BLaER1 (cell line): ENCODE results near the gene CHMP2A.
A peak's percentile ranks its signal among the peaks of the same experiment; 100 is the strongest.

Experiments used
- H3K27ac ChIP-seq: shearing (Covaris generic); formaldehyde crosslinking; 2 replicates; pipeline ENCODE4 v1.8.1; 2022
- H3K27me3 ChIP-seq: shearing (Covaris generic); formaldehyde crosslinking; 2 replicates; pipeline ENCODE4 v1.8.1; 2022
- H3K36me3 ChIP-seq: shearing (Covaris generic); formaldehyde crosslinking; 2 replicates; pipeline ENCODE4 v1.8.1; 2022
- H3K4me1 ChIP-seq: shearing (Covaris generic); formaldehyde crosslinking; 2 replicates; pipeline ENCODE4 v1.8.1; 2022
- H3K4me2 ChIP-seq: shearing (Covaris generic); formaldehyde crosslinking; 2 replicates; pipeline ENCODE4 v1.8.1; 2022
- H3K4me3 ChIP-seq: shearing (Covaris generic); formaldehyde crosslinking; 2 replicates; pipeline ENCODE4 v1.8.1; 2022
- H3K9ac ChIP-seq: shearing (Covaris generic); formaldehyde crosslinking; 2 replicates; pipeline ENCODE4 v1.8.1; 2022
- H3K9me3 ChIP-seq: shearing (Covaris generic); formaldehyde crosslinking; 2 replicates; pipeline ENCODE4 v1.8.1; 2022
- H4K20me1 ChIP-seq: shearing (Covaris generic); formaldehyde crosslinking; 2 replicates; pipeline ENCODE4 v1.8.1; 2022
- Cebpa-rat ChIP-seq: shearing (Covaris generic); IDR thresholded peaks from 2 replicates; pipeline ENCODE4 v1.8.1; 2022

The CHMP2A gene

GRCh38 chr19:58569943-58570670 lies 15.2 kb upstream of the CHMP2A start:
- H3K4me3 ChIP-seq: peak overlapping the region; percentile 82
- H4K20me1 ChIP-seq: no peaks in the 10 kb centered on the region
- H3K9me3 ChIP-seq: no peaks in the 10 kb centered on the region
- peak overlapping the region; percentile 100 for H3K4me2 ChIP-seq
- peaks cover 65% of the 10 kb centered on the region for H3K4me1 ChIP-seq
- H3K9ac ChIP-seq: peak overlapping the region; percentile 92
- TF ChIP-seq Cebpa-rat: peak; percentile 88
- no peaks in the 10 kb centered on the region for H3K27me3 ChIP-seq
- peak overlapping the region; percentile 96 for H3K27ac ChIP-seq
- H3K36me3 ChIP-seq: peaks cover 29% of the 10 kb centered on the region

GRCh38 chr19:58569191-58569942 lies 14.5 kb upstream of the CHMP2A start:
- H3K27me3 ChIP-seq: no peaks in the 10 kb centered on the region
- peaks cover 64% of the 10 kb centered on the region for H3K4me1 ChIP-seq
- peak overlapping the region; percentile 82; the same call in 1 of the 2 replicates for H3K4me3 ChIP-seq
- peak overlapping the region; percentile 96 for H3K27ac ChIP-seq
- peak overlapping the region; percentile 100 for H3K4me2 ChIP-seq
- H3K9ac ChIP-seq: peak overlapping the region; percentile 92
- TF ChIP-seq Cebpa-rat: no peak
- H3K36me3 ChIP-seq: peaks cover 31% of the 10 kb centered on the region
- H4K20me1 ChIP-seq: no peaks in the 10 kb centered on the region
- H3K9me3 ChIP-seq: no peaks in the 10 kb centered on the region

DNA sequence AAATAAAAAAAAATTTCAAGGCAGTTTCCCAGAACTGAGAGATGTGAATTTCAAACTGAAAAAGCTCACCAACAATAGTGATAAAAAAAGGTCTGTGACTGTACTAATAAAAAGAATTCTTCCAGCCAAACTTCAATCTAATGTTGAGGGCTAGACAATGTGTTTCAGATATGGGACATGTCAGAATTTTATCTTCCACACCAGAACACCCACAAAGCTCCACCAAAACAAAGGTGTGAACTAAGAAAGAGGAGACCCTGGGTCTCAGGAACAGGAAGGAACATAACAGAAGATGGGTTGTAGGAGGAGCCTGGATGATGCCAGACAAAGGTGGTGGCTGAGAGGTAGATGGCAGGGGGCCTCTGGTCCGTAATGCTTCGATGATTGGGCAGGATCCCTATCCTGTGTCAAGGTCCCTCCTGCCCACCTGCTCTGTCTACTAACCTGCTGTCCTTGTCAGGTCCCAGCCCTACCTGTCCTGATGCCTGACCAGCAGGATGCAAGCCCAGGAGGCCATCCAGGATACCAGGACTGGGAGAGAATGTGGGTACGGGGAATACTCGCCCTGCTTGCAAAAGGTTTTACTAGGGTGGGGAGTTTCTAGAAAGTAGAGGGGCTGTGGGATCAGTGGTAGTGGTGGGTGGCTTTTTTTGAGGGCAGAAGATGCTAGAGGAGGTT lies 13.7 kb upstream of the CHMP2A start:
- H3K9me3 ChIP-seq: no peaks in the 10 kb centered on the region
- peak overlapping the region; percentile 100 for H3K4me2 ChIP-seq
- H4K20me1 ChIP-seq: no peaks in the 10 kb centered on the region
- TF ChIP-seq Cebpa-rat: no peak
- H3K4me3 ChIP-seq: no peak overlapping the region
- no peaks in the 10 kb centered on the region for H3K27me3 ChIP-seq
- peak overlapping the region; percentile 96 for H3K27ac ChIP-seq
- peaks cover 64% of the 10 kb centered on the region for H3K4me1 ChIP-seq
- peaks cover 31% of the 10 kb centered on the region for H3K36me3 ChIP-seq
- H3K9ac ChIP-seq: 0 out of 2 replicates have a peak overlapping the region, but pooled peaks have one; percentile 40

- Histone ChIP-seq H3K27me3 (no peaks in the 10 kb centered on the region), H3K4me3 (no peak overlapping the region), H3K4me1 (peaks cover 74% of the 10 kb centered on the region), H3K9ac (no peak overlapping the region), H3K9me3 (no peaks in the 10 kb centered on the region), H4K20me1 (no peaks in the 10 kb centered on the region), H3K36me3 (peaks cover 31% of the 10 kb centered on the region), H3K4me2 (no peak overlapping the region), H3K27ac (no peak overlapping the region)
- no peak for TF ChIP-seq Cebpa-rat
Measured at GRCh38 chr19:58566989-58567388, 12.1 kb upstream of the CHMP2A start.

DNA sequence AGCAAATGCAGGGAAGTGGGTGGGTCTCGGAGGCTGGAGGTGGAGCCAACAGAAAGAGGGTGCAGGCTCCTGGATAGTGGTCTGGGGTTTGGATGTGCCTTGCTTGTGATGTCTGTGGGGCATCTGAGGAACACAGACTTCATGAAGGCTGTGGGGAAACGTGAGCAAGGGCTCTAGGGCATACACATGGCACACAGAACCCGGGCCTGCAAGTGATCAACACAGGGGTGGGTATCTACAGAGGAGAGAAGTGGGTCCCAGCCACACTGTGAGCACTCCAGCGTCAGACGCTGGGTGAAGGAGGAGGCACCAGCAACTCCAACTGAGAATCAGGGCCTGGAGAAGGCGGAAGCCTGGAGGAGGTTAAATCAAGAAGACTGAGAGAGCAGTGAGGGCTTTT lies 8.9 kb upstream of the CHMP2A start:
- H3K4me3 ChIP-seq: peak overlapping the region; percentile 63
- peak overlapping the region; percentile 69 for H3K9ac ChIP-seq
- no peak for TF ChIP-seq Cebpa-rat
- peaks cover 70% of the 10 kb centered on the region for H3K4me1 ChIP-seq
- H3K9me3 ChIP-seq: no peaks in the 10 kb centered on the region
- peak overlapping the region; percentile 89 for H3K4me2 ChIP-seq
- H3K27me3 ChIP-seq: no peaks in the 10 kb centered on the region
- H3K27ac ChIP-seq: peak overlapping the region; percentile 99
- H4K20me1 ChIP-seq: no peaks in the 10 kb centered on the region
- H3K36me3 ChIP-seq: peaks cover 26% of the 10 kb centered on the region

GRCh38 chr19:58563034-58563573 lies 8.2 kb upstream of the CHMP2A start:
- H3K4me1 ChIP-seq: peaks cover 63% of the 10 kb centered on the region

GRCh38 chr19:58562122-58563033 lies 7.5 kb upstream of the CHMP2A start:
- Histone ChIP-seq H3K4me2 (peak overlapping the region; percentile 89), H3K27me3 (no peaks in the 10 kb centered on the region), H3K4me3 (peak overlapping the region; percentile 63), H3K4me1 (peaks cover 60% of the 10 kb centered on the region), H3K27ac (peak overlapping the region; percentile 99), H3K36me3 (peaks cover 18% of the 10 kb centered on the region), H3K9ac (peak overlapping the region; percentile 69), H4K20me1 (peaks cover 7% of the 10 kb centered on the region), H3K9me3 (no peaks in the 10 kb centered on the region)
- no peak for TF ChIP-seq Cebpa-rat

More at GRCh38 chr19:58563034-58563573, 8.2 kb upstream of the CHMP2A start:
- Histone ChIP-seq H3K4me2 (peak overlapping the region; percentile 89), H3K36me3 (peaks cover 21% of the 10 kb centered on the region), H4K20me1 (peaks cover under 1% of the 10 kb centered on the region; the same call in 1 of the 2 replicates), H3K9ac (peak overlapping the region; percentile 69), H3K27ac (peak overlapping the region; percentile 99), H3K27me3 (no peaks in the 10 kb centered on the region), H3K4me3 (peak overlapping the region; percentile 63), H3K9me3 (no peaks in the 10 kb centered on the region)
- no peak for TF ChIP-seq Cebpa-rat

DNA sequence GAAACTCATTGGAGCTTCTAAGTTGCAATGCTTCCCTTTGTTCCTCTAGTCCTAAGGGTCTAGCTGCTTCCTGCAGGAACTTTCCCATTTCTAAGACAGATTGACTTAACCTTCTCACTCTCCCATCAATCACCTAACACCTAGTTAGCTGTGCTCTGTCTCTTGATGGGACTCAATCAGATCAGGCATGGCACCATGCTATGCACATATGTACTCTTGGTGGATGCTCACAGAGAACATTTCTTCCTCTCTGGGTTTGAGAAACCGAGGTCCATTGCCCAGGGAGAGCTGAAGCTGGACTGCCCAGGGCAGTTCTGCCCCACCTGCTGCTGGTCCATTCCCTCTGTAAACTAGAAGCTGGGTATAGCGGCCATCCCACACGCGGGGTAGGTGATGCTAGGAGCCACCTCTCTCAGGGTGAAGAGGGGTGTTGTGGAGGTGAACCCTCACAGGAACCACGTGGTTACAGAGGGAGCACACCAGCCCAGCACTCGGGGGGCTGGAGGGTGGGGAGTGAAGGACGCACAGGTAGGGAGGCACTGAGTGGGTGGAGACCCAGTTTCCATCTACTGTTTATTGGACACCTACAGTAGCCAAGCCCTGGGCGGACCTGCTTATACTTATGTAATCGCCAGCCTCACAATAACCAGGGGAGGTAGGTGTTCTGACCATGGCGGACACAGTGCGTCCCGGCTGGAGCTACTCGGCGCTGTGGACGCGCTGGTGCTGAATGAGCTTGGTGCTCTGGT lies 6.6 kb upstream of the CHMP2A start:
- Histone ChIP-seq H3K9ac (peak overlapping the region; percentile 69), H3K27ac (peak overlapping the region; percentile 99), H3K36me3 (peaks cover 17% of the 10 kb centered on the region), H3K4me1 (peaks cover 68% of the 10 kb centered on the region), H3K9me3 (no peaks in the 10 kb centered on the region), H3K27me3 (no peaks in the 10 kb centered on the region), H4K20me1 (peaks cover 15% of the 10 kb centered on the region), H3K4me2 (peak overlapping the region; percentile 89), H3K4me3 (peak overlapping the region; percentile 63; the same call in 1 of the 2 replicates)
- TF ChIP-seq Cebpa-rat: no peak
